HT1080 (cell line): ENCODE data around the gene GADD45A. TPM values are rescaled to one million over a fixed set of nuclear protein-coding genes. Genes with fewer than 3 reads are reported as not detected.

Experiments used
- DNase-seq: peaks from one replicate; pipeline ENCODE4 v3.0.0-alpha.2; 2015; ENCODE audit warnings: low read depth
- total RNA-seq: library from RNA; depleted of rRNA; stranded (reverse); fragments of >200 nt; shearing (Covaris generic); gene quantifications from 2 replicates; pipeline ENCODE4 v1.2.3, GENCODE V29; 2014

Gene GADD45A
- total RNA-seq, 1 experiment from 2014 or later = 73.3 TPM

DNA sequence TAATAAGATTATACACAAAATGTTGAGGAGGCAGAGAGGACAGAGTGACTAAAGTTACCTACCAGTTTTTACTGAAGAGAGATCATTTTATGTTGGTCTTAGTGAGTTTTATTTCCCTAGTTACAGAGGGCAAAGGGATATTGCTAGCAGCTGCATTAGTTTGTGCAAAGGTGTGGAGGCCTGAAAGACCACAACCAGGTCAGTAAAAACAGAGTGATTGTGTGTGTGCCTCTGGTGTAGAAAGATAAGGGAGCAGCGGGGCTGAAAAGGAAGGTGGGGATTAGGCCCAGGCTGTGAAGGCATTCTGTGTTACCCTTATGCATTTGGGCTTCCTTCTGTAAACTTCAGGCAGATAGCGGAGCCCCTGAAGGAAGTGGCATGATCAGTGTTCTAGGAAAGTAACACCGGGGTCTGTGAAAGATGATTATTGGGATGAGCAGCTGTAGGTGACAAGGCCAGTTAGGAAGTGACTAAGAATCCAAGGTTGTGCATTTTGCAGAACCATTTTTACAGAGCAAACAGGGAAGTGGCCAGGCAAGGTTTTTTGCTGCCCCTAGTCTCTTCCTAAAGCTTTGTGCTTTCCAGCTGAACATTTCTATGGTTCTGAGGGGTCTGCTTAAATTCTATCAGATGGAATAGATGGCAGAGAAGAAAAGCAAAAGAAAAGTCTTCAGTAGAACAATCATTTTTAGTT is 3.7 kb downstream of the GADD45A start:
- peak; percentile 56 for DNase-seq

DNA sequence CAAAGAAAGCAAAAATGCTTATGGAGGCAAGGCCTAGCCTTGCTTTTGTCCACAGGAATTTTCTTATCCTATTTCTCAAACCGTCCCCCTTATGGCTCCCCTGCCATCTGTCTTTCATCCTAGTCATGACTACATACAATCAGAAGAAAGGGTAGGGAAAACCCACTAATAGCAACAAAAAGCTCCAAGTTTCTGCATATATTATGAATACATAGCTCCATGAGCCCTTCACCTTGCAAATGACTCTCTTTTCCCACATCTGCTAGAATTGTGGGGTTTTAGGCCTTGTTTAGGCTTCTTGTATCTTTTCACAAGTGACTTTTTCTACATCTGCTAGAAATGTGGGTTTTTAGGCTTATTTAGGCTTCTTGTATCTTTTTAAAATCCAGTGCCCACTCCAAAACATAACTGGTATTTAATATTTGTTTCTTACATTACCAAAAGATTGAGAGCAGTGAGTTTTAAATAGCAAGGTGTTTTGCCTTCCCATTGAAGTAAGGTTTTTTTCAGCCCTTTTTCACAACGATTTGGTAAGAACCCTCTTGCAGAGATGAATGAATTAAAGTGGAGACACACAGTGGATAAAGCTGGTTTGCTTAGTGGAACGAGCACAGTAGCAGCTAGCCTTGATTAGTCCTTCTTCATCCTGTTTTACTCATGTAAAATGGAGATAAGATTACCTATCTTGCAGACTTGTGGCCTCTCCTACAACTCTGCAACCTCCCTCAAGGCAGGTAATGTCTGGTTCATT is 4.4 kb downstream of the GADD45A start:
- DNase-seq = peak; percentile 33

DNA sequence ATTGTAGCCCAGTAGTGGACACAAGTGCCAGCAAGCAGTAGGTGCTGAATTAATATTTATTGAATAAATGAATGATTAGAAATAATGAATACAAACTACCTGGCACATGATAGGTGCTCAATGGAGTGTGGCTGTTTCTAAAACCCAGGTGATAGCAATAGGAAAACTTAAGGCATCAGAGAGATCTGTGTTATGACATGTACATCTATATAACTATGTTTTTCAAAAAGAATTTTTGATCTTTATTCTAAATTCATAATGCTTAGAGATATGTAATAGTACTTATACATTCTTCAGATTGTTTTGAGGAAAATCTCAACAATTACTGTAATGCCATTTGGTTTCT is 5.0 kb downstream of the GADD45A start:
- DNase-seq = no peak

DNA sequence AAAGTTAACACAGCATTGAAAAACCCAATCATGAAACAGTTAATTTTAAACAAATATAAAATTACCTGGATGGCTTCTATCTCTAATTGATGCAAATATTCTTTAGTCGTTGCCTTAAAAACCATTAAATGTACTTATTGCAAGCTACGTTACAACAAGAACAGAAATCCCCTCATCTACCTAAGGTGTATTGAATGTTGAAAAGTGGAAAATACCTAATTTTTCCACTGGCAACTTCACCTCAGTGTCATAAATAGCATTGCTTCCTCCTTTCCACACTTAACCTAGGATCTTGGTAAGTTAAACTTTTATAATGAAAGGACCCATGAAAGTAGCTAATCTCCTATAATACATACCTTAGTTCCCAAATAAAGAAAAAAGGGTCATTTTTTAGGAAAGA is 5.4 kb downstream of the GADD45A start:
- no peak for DNase-seq

DNA sequence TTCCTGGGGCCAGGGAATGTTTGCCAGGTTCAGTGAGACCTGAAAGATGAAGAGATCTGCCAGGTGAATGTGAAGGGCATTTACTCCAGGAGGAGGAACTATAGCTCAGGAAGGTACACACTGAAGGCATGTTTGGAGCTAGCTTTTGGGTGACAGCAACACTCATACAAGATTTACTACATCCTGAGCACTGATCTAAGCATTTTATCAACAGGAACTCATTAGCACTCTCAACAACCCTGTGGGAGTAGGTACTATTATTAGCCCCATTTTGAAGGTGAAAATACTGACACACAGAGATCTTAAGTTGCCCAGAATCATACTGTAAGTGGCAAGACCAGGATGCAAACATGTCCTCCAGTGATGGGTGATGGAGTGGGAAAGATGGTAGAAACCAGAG is 6.7 kb downstream of the GADD45A start:
- DNase-seq = no peak

DNA sequence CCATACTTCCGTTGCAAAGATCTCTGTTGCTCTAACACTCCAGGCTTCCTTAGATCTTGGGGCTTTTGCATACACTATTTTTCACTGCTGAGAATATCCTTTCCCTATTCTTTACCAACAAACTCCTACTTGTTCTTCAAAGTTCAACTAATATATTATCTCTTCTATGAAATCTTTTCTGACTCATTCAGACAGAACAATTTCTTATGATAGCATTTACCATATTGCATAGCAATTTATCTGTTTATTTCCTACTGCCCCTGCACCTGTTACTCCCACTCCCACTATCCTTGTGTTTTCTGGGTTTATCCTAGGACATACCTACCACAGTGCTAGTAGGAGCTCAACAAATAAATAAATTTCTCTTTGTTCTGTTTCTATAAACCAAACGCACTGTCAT is 11.0 kb downstream of the GADD45A start:
- no peak for DNase-seq

DNA sequence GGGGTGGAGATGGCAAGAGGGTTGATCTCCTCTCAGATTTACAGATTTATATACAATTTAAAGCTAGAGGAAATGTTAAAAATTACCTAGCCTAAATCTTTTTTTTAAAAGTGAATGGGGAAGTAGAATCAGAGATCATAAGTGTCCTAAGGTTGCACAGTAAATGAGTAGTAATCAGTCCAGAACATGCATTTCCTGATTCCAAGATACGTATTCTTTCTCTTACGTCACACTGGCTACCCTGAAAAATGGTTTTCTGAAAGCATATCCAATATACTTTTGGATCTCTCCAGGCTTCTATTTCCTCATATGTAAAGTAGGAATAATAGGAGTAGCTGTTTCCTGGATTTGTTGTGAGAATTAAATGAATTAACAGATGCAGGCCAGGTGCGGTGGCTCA is 11.7 kb downstream of the GADD45A start:
- DNase-seq = no peak

DNA sequence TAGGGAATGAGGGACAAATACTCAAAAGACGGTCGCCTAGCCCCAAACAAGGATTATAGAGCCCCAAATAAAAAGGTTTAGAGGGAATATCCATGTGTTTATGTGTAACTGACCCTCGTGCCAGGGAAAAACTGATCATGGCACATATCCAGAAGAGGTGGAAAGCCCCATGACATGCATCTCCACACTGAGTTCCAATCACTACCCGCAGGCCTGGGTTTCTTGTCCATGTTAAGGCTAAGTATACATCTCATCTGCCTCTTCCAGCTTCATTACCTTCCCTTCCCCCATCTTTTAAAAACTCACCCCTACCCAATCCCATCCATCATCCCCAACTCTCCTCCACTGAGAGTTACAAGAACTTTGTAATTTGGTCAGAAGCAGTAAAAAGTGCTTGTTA is 15.2 kb downstream of the GADD45A start:
- no peak for DNase-seq

DNA sequence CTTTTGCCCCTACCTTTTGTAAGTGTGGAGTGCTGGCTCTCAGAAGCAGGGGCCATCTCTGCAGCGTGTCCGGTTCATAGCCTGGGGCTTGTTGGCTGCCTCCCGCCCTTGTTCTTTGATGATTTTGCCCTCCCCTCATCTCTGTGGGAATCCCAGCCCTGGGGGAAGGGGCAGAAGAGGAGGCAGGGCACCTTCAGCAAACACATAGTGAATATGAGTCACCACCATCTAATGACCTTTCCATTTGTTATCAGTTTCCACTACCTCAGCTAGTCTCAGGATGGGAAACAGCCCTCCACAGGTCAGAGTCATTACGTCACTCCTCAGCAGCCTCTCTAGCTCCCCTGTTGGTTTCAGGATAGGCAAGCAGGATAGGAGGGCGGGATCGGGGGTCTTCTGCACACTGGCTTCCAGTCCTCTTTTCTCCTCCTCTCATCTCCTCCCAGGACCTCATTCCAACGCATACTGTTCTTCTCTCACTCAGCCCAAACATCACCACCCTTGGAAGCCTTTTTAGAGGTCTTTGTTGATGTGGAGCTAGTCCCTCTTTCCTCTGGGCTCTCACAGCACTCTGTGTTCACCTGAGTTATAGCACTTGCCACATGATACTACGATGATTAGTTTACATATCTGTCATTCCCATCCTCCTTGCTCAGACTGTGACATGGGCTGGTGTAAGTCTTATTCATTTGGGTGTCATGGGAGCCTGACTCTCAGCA is 15.8 kb downstream of the GADD45A start:
- peak; percentile 55 for DNase-seq

DNA sequence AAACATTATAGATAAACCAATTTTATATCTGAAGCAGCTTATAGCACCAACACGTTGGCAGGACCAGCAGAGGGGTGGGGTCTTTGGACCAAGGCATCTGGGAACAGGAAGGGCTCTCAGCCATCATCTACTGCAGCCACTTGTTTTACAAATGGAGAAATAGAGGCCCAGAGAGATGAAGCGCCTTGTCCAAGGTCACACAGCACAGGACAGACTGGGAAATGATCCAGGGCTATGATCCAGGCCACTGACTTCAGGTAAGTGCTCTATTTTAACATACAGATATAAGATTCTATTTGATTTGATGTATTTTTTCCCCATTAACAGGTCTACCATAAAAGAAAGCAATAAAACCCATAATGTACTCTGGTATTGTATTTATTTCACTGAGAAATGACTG is 16.9 kb downstream of the GADD45A start:
- DNase-seq = no peak

DNA sequence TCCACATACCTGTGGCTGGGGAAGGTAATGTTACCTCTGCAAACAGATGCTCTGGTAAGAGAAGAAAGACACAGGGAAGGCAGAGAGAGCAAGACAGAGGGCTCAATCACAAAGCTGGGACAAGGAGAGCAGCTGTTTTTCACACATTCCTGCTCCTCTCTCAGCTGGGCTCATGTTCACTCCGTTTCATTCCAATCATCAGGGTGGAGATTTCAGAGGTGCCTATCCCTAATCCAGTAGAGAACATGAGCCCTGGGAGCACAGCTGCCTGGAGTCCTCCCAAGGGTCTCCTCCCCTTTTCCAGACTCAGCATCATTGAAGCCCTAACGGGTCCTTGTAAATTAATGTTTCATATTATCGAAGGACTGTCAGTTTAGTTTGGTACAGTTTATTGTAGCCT is 19.4 kb downstream of the GADD45A start:
- DNase-seq = no peak

DNA sequence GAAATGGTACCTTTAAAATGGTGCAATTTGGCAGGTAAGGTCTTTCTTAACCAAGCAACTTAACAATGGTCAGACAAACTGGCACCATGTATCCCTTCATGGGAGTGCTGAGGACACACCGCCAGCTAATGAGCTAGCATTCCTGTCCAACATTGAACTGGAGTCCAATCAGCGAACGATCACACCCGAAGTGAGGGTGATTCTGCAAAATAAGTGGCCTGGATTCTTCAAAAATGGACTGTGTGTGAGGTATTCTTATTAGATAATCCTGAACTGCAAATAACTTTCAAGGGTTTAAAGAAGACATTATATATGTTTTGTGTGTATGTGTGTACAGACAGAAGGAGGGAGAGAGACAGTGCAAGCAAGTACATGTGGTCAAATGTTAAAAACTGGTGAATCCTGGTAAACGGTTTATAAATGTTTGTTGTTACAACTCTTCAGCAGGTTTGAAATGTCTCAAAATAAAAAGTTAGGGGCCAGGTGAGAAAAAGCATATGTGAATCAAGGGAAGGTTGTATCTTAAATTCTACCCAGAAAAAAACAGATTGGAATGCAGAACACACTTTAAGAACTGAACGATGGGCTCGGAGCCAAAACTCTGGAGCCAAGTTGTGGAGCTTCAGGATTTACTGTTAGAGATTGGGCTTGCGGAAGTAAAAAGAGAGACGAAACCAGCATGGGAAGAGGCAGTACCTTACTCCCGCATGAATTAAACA is 20.9 kb downstream of the GADD45A start:
- DNase-seq = no peak

DNA sequence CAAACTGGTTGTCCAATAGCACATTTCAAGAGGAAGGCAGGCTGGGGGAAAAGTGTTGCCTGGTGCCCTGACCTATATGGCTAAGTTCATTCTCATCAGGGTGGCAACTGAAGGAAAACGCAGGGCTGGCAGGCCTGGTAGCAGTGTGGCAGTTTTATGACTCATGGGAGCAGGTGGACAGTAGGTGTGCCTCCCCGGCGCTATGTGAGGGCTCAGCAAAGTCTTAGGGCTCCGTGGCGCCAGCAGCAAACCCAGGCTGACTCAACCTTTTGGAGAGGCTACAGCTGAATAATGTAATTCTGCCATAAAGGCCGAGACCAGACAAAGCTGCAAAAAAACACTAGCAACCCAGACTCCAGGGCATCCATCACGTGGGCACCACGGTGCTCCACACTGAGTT is 23.6 kb downstream of the GADD45A start:
- DNase-seq = peak; percentile 78

DNA sequence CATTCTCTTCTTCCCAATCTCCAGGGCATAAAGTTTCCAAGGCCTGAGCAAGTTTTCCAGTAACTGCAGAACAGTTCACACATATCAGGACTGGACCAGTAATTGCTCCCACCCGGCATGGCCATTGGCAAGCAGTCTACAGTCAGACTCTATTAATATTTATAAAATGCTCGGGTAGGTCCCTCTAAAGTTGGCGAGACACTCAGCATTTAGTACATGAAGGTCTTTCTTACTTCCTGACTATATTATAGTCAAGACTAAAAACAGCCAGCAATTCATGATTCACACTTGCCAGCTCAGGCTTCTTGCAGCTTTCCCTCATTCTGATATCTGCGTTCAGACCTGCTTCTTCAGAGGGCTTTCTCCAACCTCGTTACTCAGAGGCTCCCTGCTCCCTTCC is 25.4 kb downstream of the GADD45A start:
- DNase-seq = peak; percentile 86

DNA sequence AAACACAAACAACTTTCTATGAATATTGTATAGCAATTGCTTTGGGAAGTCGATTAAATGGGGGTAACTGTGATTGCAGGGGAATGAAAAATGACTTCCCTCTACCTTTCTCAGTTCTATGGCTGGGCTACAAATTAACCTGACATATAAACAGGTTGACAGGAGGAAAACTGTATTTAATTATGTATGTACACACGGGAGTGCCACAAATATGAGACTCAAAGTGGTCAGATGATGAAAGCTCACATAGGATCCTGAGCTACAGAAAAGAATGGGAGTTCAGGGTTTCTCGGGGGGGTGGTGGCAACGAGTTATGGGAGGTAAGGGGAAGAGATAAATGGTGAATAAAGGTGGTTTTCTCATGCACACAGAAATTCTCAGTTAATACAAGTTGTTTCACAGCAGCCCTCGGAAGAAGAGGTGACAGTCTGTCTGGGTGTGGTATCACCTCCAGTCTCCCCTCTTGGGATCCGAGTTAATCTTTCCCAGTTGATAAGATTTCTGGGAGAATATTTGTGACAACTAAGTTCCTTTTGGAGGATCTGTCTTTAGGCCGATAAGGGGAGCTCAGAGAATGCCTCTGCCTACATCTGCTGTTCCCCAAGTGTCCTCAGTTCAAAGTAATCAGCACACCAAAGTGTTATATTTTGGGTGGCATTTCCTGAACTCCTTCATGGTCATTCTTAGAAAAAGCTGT is 26.3 kb downstream of the GADD45A start:
- no peak for DNase-seq

DNA sequence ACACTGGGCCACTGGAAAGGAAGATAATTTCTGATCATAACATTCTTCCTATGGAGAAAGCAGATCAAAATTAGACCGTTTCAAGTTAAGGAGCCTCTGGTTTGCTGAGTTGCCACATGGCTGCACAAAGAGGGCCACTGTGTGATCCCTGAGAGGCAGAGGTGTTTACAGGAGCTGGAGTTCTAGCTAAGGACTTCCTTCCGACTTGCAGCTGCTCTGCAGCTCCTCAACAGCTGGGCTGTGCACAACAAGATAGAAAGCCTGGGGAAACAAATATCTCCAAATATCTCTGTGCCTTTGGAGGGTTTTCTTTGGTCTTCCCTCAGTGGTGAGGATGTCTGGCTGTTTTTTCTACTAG is 26.8 kb downstream of the GADD45A start:
- no peak for DNase-seq

DNA sequence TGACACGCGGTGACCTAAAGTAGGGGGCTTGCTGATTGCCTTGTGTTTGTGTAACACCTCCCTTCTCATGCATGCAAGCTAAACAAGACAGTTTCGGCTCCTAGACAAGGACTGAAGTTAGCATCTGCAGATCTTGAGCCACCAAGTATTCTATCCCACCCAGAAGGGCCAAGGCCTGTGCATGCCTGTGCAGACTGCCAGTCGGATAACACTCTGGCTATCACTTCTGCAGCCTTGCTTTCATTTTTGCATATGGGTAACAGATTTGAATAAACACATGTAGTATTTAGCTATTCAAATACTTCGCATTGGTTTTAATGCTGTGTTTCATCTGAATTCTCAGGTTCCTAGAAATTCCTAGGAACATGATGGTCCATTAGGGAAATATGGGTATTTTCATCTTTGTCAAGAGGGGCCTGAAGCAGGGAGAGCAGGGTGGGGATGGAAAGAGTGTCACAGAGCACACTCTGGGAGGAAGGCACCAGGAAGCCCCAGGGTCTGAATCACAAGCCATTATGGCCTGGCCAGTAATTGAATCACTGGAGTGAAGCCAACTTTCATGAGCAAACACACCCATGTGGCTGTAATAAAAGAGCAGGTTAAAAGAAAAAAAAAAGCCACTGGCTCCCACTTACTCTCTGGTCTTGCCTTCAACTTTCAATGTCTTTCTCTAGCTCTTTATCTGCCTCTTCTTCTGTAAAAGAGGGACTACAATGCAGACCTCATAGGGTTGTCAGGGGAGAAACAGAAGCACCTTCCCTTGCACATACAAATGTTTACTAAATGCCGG is 28.3 kb downstream of the GADD45A start:
- DNase-seq = peak; percentile 93

DNA sequence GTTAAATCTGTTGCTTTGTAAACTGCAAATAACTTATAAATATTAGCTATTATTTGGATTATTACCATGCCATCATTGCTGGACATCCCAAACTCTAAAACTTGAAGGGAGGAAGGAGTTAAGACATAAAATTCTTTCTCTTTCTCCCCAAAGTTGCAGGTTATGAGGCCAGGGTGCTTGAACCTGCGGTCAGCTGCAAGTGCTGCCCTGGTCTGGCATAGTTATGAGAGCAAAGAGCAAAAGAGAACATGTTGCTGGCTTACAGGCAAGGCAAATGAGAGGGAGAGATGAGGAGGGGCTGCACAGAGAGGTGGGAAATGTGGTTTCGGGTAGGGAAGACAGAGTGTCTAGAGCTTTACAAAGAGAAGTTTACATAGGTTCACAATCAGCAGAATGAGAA is 30.8 kb downstream of the GADD45A start:
- DNase-seq = no peak

DNA sequence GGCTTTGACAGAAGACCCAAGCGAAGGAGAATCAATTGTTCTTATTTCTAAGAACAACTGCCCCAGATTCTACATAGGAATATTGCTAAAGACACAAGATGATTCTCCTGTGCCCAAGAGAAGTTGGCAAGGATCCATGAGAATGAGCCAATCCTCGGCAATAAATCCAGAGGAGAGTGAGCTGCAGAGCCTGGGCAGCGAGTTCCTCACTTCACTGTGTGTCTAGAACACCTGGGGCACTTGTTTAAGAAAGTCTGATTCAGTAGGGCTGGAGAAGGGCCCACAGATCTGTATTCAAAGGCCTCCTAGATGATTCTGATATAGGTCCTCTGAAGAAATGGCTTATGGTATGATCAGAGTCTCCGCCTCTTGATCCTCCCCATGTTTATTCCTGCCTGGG is 31.8 kb downstream of the GADD45A start:
- DNase-seq = no peak

DNA sequence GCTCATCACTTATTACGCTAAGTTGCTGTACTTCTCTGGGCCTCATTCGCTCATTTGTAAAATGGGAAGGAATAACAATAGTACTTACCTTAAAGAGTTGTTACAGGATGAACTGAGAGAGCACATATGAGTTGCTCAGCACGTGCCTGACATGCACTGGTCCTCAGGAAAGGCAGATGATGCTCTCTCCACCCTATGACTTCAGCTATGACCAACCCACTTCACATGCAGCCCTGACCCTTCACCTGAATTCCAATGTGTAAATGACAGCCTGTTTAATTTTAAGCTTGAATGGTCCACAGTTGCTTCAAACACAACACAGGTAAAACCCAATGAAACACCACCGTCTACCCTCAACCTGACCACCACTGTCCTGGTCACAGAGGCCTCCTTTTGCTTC is 32.9 kb downstream of the GADD45A start:
- peak; percentile 71 for DNase-seq
